ENCODE measurements around the gene CACNG7.

Gene CACNG7

GRCh38 chr19:53896682-53897081, 12.4 kb upstream of the CACNG7 start:
- Histone ChIP-seq H3K9me3 (ENCODE audit: control insufficient read depth in 1 of 2, low read length in 2 of 2) (no peaks in the 10 kb centered on the region), H3K4me1 (ENCODE audit: control insufficient read depth in 1 of 2, insufficient read depth in 2 of 2, low read length in 2 of 2) (no peaks in the 10 kb centered on the region), H3K27ac (ENCODE audit: low read length) (no peak overlapping the region), H3K27me3 (ENCODE audit: low read depth, low read length) (peaks cover 9% of the 10 kb centered on the region), H3K4me3 (ENCODE audit: low read depth in 1 of 2, low read length in 2 of 2) (no peak overlapping the region), H3K36me3 (ENCODE audit: control insufficient read depth in 1 of 2, insufficient read depth in 2 of 2, low read length in 2 of 2) (no peaks in the 10 kb centered on the region)

- H3K27me3 ChIP-seq (ENCODE audit: low read depth, low read length): peaks cover 9% of the 10 kb centered on the region
- no peaks in the 10 kb centered on the region for H3K4me1 ChIP-seq (ENCODE audit: control insufficient read depth in 1 of 2, insufficient read depth in 2 of 2, low read length in 2 of 2)
- no peaks in the 10 kb centered on the region for H3K36me3 ChIP-seq (ENCODE audit: control insufficient read depth in 1 of 2, insufficient read depth in 2 of 2, low read length in 2 of 2)
- no peak overlapping the region for H3K4me3 ChIP-seq (ENCODE audit: low read depth in 1 of 2, low read length in 2 of 2)
- H3K9me3 ChIP-seq (ENCODE audit: control insufficient read depth in 1 of 2, low read length in 2 of 2): no peaks in the 10 kb centered on the region
- H3K27ac ChIP-seq (ENCODE audit: low read length): no peak overlapping the region
Measured at GRCh38 chr19:53897459-53897858, 11.6 kb upstream of the CACNG7 start.

- Histone ChIP-seq H3K9me3 (ENCODE audit: control insufficient read depth in 1 of 2, low read length in 2 of 2) (no peaks in the 10 kb centered on the region), H3K4me1 (ENCODE audit: control insufficient read depth in 1 of 2, insufficient read depth in 2 of 2, low read length in 2 of 2) (no peaks in the 10 kb centered on the region), H3K27ac (ENCODE audit: low read length) (no peak overlapping the region), H3K36me3 (ENCODE audit: control insufficient read depth in 1 of 2, insufficient read depth in 2 of 2, low read length in 2 of 2) (no peaks in the 10 kb centered on the region), H3K27me3 (ENCODE audit: low read depth, low read length) (peaks cover 9% of the 10 kb centered on the region), H3K4me3 (ENCODE audit: low read depth in 1 of 2, low read length in 2 of 2) (no peak overlapping the region)
Measured at GRCh38 chr19:53898166-53898565, 10.9 kb upstream of the CACNG7 start.

GRCh38 chr19:53898636-53899341, 10.3 kb upstream of the CACNG7 start:
- no peak overlapping the region for H3K4me3 ChIP-seq (ENCODE audit: low read depth in 1 of 2, low read length in 2 of 2)
- H3K36me3 ChIP-seq (ENCODE audit: control insufficient read depth in 1 of 2, insufficient read depth in 2 of 2, low read length in 2 of 2): no peaks in the 10 kb centered on the region
- H3K4me1 ChIP-seq (ENCODE audit: control insufficient read depth in 1 of 2, insufficient read depth in 2 of 2, low read length in 2 of 2): no peaks in the 10 kb centered on the region
- H3K27me3 ChIP-seq (ENCODE audit: low read depth, low read length): peaks cover 9% of the 10 kb centered on the region
- no peaks in the 10 kb centered on the region for H3K9me3 ChIP-seq (ENCODE audit: control insufficient read depth in 1 of 2, low read length in 2 of 2)
- H3K27ac ChIP-seq (ENCODE audit: low read length): no peak overlapping the region

GRCh38 chr19:53900191-53900860, 8.8 kb upstream of the CACNG7 start:
- Histone ChIP-seq H3K9me3 (ENCODE audit: control insufficient read depth in 1 of 2, low read length in 2 of 2) (no peaks in the 10 kb centered on the region), H3K4me1 (ENCODE audit: control insufficient read depth in 1 of 2, insufficient read depth in 2 of 2, low read length in 2 of 2) (no peaks in the 10 kb centered on the region), H3K27ac (ENCODE audit: low read length) (no peak overlapping the region), H3K36me3 (ENCODE audit: control insufficient read depth in 1 of 2, insufficient read depth in 2 of 2, low read length in 2 of 2) (no peaks in the 10 kb centered on the region), H3K4me3 (ENCODE audit: low read depth in 1 of 2, low read length in 2 of 2) (no peak overlapping the region), H3K27me3 (ENCODE audit: low read depth, low read length) (peaks cover 9% of the 10 kb centered on the region)

GRCh38 chr19:53903055-53903680, 5.9 kb upstream of the CACNG7 start:
- Histone ChIP-seq H3K27me3 (ENCODE audit: low read depth, low read length) (peaks cover 22% of the 10 kb centered on the region), H3K36me3 (ENCODE audit: control insufficient read depth in 1 of 2, insufficient read depth in 2 of 2, low read length in 2 of 2) (no peaks in the 10 kb centered on the region), H3K9me3 (ENCODE audit: control insufficient read depth in 1 of 2, low read length in 2 of 2) (no peaks in the 10 kb centered on the region), H3K4me3 (ENCODE audit: low read depth in 1 of 2, low read length in 2 of 2) (no peak overlapping the region), H3K4me1 (ENCODE audit: control insufficient read depth in 1 of 2, insufficient read depth in 2 of 2, low read length in 2 of 2) (peaks cover 0 to 17% of the 10 kb centered on the region in 2 donors), H3K27ac (ENCODE audit: low read length) (no peak overlapping the region)

GRCh38 chr19:53904909-53905308, 4.2 kb upstream of the CACNG7 start:
- H3K27me3 ChIP-seq (ENCODE audit: low read depth, low read length): peaks cover 33% of the 10 kb centered on the region
- no peak overlapping the region for H3K27ac ChIP-seq (ENCODE audit: low read length)
- no peaks in the 10 kb centered on the region for H3K9me3 ChIP-seq (ENCODE audit: control insufficient read depth in 1 of 2, low read length in 2 of 2)
- no peak overlapping the region for H3K4me3 ChIP-seq (ENCODE audit: low read depth in 1 of 2, low read length in 2 of 2)
- H3K4me1 ChIP-seq (ENCODE audit: control insufficient read depth in 1 of 2, insufficient read depth in 2 of 2, low read length in 2 of 2): peaks cover 0 to 30% of the 10 kb centered on the region in 2 donors
- H3K36me3 ChIP-seq (ENCODE audit: control insufficient read depth in 1 of 2, insufficient read depth in 2 of 2, low read length in 2 of 2): no peaks in the 10 kb centered on the region

- H3K27ac ChIP-seq (ENCODE audit: low read length): no peak overlapping the region
- H3K27me3 ChIP-seq (ENCODE audit: low read depth, low read length): peaks cover 40% of the 10 kb centered on the region
Measured at GRCh38 chr19:53905787-53906186, 3.3 kb upstream of the CACNG7 start.

GRCh38 chr19:53906211-53907192, 2.6 kb upstream of the CACNG7 start:
- Histone ChIP-seq H3K4me3 (ENCODE audit: low read depth in 1 of 2, low read length in 2 of 2) (peak overlapping the region in 1 of 2 donors; percentile 28), H3K4me1 (ENCODE audit: control insufficient read depth in 1 of 2, insufficient read depth in 2 of 2, low read length in 2 of 2) (peaks cover 0 to 34% of the 10 kb centered on the region in 2 donors), H3K27me3 (ENCODE audit: low read depth, low read length) (peaks cover 45% of the 10 kb centered on the region), H3K27ac (ENCODE audit: low read length) (no peak overlapping the region), H3K36me3 (ENCODE audit: control insufficient read depth in 1 of 2, insufficient read depth in 2 of 2, low read length in 2 of 2) (no peaks in the 10 kb centered on the region), H3K9me3 (ENCODE audit: control insufficient read depth in 1 of 2, low read length in 2 of 2) (no peaks in the 10 kb centered on the region)

More at GRCh38 chr19:53905787-53906186, 3.3 kb upstream of the CACNG7 start:
- Histone ChIP-seq H3K4me1 (ENCODE audit: control insufficient read depth in 1 of 2, insufficient read depth in 2 of 2, low read length in 2 of 2) (peaks cover 0 to 34% of the 10 kb centered on the region in 2 donors), H3K9me3 (ENCODE audit: control insufficient read depth in 1 of 2, low read length in 2 of 2) (no peaks in the 10 kb centered on the region), H3K36me3 (ENCODE audit: control insufficient read depth in 1 of 2, insufficient read depth in 2 of 2, low read length in 2 of 2) (no peaks in the 10 kb centered on the region), H3K4me3 (ENCODE audit: low read depth in 1 of 2, low read length in 2 of 2) (no peak overlapping the region)

GRCh38 chr19:53907193-53907581, 1.9 kb upstream of the CACNG7 start:
- Histone ChIP-seq H3K27me3 (ENCODE audit: low read depth, low read length) (peaks cover 52% of the 10 kb centered on the region), H3K4me1 (ENCODE audit: control insufficient read depth in 1 of 2, insufficient read depth in 2 of 2, low read length in 2 of 2) (peaks cover 0 to 34% of the 10 kb centered on the region in 2 donors), H3K36me3 (ENCODE audit: control insufficient read depth in 1 of 2, insufficient read depth in 2 of 2, low read length in 2 of 2) (no peaks in the 10 kb centered on the region), H3K27ac (ENCODE audit: low read length) (no peak overlapping the region), H3K9me3 (ENCODE audit: control insufficient read depth in 1 of 2, low read length in 2 of 2) (no peaks in the 10 kb centered on the region), H3K4me3 (ENCODE audit: low read depth in 1 of 2, low read length in 2 of 2) (peak overlapping the region in 1 of 2 donors; percentile 28)
